Activated CD8-positive, alpha-beta memory T cell treated with anti-CD3 and anti-CD28 coated beads, Interleukin-2, amount 50 U/mL, for 48 hours (primary cell): ENCODE measurements around the gene SRP54.
"Not testable (repeated sequence)": the region's sequence is repeated elsewhere in the genome, so short reads cannot be mapped to it uniquely, and the experiment has no call there.

Experiments used
- DNase-seq: peaks from one replicate; pipeline ENCODE4 v3.0.0-alpha.2; 2020

The SRP54 gene

DNA sequence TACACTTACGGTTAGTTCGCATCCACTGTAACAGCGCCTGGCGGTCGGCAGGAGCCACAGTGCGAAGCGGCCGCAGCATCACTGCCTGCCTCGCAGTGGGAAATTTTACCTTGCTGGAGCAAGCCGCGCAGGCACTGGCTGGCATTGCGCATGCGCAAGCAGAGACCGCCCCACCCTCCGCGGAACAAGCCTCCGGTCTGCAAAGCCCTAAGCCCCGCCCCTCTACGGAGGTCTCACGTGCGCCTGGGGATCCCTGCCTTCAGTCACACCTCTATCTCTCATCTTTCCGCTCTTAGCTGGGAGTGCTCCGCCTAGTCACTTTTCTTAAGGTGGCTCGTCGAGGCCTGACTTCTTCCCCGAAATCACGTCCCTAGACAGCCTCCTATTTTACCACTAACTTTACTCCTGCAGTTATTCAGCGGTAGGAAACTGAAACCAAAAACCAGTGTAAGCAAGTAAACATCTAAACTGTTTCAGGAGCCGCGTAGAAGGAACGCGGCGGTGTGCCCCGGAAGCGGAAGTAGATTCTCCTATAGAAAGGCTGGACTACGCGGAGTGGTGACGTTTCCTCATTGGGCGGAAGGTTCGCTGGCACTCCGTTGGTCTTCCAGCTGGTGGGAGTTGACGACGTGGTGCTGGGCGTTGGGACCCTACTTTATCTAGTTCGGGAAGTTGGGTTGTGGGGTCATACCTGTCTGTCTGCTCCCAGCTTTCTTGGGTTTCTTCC, at the start of gene SRP54:
Gene SRP54 (plus strand): TSS at position 572 of the 727 bp plus-strand sequence. CDS start 13,718 bp downstream, outside the sequence.
- peak; percentile 99 for DNase-seq

GRCh38 chr14:34933301-34933700, 49.5 kb upstream of the SRP54 start:
- no peak for DNase-seq

GRCh38 chr14:34935488-34935887, 47.3 kb upstream of the SRP54 start:
- no peak for DNase-seq

- no peak for DNase-seq
Observed at GRCh38 chr14:34937442-34937841, 45.4 kb upstream of the SRP54 start.

DNA sequence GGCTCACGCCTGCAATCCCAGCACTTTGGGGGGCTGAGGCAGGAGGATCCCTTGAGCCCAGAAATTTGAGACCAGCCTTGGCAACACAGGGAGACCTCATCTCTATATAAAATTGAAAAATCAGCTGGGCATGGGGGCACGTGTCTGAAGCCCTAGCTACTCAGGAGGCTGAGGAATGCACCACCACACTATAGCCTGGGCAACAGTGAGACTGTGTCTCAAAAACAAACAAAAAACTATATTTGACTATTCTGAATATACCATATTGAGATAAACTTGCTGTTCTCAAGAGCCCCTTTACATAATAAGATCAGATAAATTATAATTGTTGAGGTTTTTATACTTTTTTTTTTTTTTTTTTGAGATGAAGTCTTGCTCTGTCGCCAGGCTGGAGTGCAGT, 44.9 kb upstream of the SRP54 start:
- no peak for DNase-seq

- no peak for DNase-seq
Observed at GRCh38 chr14:34943506-34943905, 39.3 kb upstream of the SRP54 start.

- DNase-seq = no peak
Observed at GRCh38 chr14:34944744-34945143, 38.0 kb upstream of the SRP54 start.

DNA sequence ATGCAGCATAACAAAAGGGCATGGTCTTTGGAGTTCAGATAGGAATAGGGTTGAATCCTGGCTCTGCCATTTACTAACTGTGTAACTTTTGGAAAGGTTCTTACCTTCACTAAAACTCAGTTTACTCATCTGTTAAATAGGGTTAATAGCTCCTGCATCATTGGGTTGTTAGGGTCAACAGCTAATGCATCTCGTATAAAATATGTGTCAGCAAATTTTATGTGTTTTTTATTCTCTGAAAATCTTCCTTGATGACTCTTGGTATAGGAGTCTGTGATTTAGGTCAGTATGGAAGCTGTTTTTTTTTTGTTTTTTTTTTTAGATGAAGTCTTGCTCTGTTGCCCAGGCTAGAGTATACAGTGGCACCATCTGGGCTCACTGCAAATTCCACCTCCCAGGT, 36.1 kb upstream of the SRP54 start:
- DNase-seq = no peak

GRCh38 chr14:34951286-34951685, 31.5 kb upstream of the SRP54 start:
- no peak for DNase-seq

DNA sequence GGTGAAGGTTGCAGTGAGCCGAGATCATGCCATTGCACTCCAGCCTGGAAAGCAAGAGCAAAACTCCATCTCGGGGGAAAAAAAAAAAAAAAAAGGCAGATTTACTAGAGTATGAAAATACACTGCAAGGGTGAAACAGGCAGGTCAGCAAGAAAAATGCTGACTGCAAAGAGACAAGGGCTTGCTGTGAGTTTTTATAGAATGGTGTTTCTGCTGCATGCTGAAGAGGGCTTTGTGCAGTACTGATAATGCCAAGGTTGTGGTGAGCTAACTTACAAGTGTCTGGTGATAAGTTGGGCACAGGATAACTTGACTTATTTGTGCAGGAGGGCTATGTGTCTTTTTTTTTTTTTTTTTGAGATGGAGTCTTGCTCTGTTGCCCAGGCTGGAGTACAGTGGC, 25.9 kb upstream of the SRP54 start:
- DNase-seq = no peak

DNA sequence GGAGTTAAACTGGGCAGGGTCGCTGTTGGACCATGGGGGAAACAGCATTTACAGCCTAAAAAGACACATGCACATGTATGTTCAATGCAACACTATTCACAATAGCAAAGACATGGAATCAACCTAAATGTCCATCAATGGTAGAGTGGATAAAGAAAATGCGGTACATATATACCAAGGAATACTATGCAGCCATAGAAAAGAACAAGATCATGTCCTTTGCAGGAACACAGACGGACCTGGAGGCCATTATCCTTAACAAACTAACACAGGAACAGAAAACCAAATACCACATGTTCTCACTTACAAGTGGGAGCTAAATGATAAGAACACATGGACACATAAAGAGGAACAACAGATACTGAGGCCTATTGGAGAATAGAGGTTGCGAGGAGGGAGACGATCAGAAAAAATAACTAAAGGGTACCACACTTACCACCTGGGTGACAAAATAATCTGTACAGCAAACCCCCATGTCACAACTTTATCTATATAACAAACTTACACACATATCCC, 25.0 kb upstream of the SRP54 start:
- no peak for DNase-seq

GRCh38 chr14:34962106-34962505, 20.7 kb upstream of the SRP54 start:
- not testable (repeated sequence) for DNase-seq

DNA sequence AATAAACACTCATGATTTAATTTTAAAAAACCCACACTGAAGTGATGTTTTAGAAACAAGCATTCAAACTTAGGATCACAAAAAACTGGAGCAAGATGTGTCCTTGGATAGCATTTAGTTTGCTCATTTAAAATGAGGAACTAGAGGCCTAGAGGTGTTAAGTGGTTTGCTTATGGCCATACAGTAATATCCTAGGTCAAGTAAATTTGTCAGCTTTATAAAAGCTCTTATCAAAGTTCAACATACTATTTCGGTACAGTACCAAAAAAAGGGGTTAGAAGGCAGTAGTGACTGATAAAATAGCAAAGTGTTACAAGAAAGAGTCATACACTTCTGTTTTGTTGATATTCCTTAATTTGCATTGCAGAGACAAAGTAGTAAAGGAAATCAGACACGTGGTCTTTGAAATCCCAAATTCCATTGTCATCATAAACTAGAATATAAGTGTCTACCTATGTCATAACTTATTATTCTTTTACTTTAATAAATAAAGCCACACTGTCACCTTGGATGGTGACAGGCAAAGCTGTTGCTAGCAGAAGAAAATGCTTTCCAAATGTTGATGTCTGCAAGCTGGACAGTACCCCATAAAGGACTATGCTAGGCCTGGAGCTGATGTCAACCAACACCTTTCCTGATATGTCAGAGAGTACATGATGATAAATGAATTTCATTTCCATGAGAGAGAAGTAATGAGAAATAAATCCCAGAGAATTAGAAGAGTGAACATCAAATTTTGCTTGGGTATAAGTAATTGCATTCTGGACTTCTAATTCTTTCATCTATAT, 17.6 kb upstream of the SRP54 start:
- no peak for DNase-seq

DNA sequence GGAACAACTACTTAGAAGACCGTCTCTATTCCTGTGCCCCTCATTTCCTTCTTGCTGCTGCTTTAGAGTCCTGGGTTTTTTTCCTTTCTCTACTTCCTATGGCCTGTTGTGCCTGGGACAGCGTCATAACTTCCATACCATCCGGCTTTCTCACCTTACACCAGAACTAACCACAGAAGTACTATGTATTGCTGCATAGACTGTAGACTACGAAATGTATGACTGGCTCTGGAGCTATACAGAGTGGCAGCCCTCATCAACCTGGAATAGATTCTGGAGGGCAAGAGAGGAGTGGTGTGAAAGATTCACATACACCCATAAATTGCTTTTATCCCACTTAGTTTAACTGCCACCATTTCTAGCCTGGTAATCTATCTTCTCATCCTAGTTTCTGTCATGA, 16.9 kb upstream of the SRP54 start:
- no peak for DNase-seq

- no peak for DNase-seq
Observed at GRCh38 chr14:34966413-34966812, 16.4 kb upstream of the SRP54 start.

DNA sequence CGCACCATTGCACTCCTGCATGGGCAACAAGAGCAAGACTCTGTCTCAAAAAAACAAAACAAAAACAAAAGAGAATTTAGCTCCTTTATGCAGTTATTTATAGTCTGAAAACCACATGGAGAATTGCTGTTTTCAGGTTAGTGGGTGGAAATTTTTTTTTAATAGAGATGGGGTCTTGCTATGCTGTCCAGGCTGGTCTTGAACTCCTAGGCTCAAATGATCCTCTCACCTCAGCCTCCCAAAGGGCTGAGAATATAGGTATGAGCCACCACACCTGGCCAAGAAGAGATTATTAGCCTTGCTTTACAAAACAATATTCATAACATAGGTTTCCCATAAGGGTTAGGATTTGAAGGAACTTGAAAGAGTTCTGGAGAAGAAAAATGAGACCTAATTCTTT, 12.1 kb upstream of the SRP54 start:
- no peak for DNase-seq

- DNase-seq = no peak
Observed at GRCh38 chr14:34971381-34971780, 11.4 kb upstream of the SRP54 start.

DNA sequence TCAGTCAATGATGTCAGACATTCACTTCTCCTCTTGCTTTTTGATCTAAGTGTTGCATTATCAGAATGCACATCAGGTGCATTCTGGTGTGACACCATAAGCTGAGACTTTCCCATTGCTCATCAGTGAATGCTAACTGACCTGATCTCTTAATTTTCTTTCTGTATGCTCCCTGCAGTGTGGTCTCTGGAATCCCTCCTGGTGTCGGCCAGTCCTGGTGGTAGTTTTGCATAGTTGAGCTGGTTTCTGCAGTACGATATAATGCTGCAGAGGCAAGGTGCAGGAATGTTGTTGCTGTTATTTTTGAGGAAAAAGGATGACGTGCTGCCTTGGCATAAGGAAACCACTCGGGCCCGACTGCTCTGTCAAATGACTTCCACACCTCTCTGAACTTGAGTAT, 11.0 kb upstream of the SRP54 start:
- DNase-seq = no peak

GRCh38 chr14:34978444-34978843, 4.3 kb upstream of the SRP54 start:
- DNase-seq = no peak

- no peak for DNase-seq
Observed at GRCh38 chr14:34980337-34980900, 2.4 kb upstream of the SRP54 start.

- peak; percentile 64 for DNase-seq
Observed at GRCh38 chr14:34981743-34982420, 910 bp upstream of the SRP54 start.

DNA sequence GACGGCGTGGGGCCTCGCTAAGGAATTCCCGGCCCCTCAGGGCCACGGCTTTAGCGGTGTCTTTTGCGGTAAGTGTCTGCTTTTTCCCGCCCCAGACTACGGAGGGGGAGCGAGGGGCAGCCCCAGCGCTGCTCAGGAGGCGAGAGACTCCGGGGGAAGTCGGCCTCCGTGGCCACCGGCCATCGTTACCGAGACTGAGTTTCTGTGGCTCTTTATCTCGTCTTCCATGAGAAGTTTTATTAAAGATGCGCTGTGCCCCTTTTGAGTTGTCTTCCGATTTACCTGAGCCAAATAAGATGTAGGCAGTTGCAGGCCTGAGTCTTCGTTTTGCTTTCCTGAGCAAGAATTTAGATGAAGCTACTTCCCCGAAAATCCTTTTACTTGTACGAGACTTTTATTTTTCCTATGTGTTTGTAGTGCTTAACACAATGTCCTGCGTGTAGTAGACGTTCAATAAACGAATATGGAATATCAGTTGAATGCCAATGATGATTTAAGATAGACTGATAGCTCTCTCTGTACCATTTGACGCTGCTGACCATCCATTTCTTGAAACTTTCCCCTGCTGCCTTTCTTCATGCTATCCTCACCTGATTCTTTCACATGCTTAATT, 462 bp downstream of the SRP54 start:
- no peak for DNase-seq

DNA sequence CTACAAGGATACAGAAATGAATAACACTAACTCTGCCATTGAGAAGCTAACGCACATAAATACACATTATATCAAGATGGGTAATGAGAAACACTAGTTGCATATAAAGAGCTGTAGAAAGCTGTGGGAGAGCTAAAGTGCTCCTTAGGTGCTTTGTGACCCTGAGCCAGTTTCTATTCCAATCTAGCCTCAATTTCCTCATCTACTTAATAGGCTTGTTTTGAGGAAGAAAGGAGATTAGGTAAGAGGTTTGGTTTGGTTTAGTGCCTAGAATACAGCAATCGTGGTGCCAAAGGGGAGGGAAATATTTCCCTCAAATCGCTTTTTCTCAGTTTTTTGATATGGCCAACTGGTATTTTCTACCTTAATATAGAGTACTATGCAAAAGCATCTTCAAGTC, 994 bp downstream of the SRP54 start:
- no peak for DNase-seq
